Posterior cingulate gyrus (tissue), 11 donors: ENCODE data around the gene CP.

Experiments
- DNase-seq, 10 donors: peaks; one replicate each; pipeline versions ENCODE4 v3.0.0 to v3.0.0-alpha.2; 2020 to 2021; ENCODE audit warnings: mixed read lengths in 3 of 10
- intact Hi-C: fragments of 100-400 bp; cut with DNase I; formaldehyde crosslinking; loops from one replicate; pipeline ENCODE4 v1.15.1; 2023

Gene CP

DNA sequence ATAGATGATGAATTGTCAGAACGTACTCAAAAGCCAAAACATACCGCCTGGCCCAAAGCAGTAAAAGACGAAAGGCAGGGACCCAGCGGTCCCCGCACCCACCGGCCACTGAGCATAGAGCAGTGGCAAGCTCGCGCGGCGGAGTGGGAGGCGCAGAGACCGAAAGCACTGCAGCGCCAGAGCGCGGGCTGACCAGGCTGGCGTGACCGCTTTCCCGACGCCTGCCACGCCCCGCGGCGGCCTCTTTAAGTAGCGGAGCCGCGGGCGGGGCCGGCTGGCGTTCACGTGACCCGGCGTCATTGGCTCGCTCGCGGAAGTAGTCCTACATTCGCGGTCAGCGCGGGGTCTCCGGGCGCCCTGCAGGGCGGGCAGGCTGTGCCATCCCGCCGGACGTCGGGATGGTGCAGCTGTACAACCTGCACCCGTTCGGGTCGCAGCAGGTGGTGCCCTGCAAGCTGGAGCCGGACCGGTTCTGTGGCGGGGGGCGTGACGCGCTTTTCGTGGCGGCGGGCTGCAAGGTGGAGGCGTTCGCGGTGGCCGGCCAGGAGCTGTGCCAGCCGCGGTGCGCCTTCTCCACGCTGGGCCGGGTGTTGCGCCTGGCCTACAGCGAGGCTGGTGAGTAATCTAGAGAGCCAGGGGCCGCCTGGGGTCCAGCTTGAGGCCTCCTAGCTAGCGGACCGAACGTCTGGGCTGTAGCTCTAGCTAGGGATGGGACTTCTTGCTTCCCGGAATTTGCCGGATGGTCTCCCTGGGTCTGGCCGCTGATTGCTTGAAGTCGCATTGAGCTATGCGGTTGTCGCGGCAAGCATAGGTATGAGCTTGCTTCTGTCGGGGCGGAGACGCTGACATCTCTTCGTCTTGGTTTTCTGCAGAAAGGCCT lies 92.1 kb downstream of the CP start, which contains the start of gene HPS3:
Gene HPS3 (plus strand): TSS at position 313 of the 880 bp plus-strand sequence. CDS start 86 bp downstream, at position 399.
- intact Hi-C loops: loop anchor here (5.0 kb wide), 1 partner anchor 42 kb away; the partner anchor contains the start of gene HLTF
- peak; percentile 82 to 99 (median 90) for DNase-seq

DNA sequence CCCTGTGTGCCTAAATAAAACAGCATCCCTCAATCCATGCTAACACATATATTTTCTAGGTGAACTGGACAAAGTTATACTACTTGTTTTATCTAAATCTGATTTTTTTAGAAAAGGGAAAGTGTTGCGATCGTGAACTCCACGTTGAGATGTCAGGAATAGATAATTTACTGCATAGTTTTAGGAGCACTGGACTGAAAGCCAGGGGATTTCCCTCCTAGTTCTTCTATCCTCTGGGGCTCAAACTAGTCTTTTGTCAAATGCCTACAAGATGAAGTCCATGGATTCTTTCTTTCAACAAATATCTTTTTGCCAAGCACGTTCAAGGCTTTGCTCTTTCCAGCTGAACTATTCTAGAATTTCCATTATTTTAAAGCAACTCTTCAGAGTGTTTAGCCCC lies 92.8 kb downstream of the CP start:
- intact Hi-C loops: no loop called here
- DNase-seq: no peak

DNA sequence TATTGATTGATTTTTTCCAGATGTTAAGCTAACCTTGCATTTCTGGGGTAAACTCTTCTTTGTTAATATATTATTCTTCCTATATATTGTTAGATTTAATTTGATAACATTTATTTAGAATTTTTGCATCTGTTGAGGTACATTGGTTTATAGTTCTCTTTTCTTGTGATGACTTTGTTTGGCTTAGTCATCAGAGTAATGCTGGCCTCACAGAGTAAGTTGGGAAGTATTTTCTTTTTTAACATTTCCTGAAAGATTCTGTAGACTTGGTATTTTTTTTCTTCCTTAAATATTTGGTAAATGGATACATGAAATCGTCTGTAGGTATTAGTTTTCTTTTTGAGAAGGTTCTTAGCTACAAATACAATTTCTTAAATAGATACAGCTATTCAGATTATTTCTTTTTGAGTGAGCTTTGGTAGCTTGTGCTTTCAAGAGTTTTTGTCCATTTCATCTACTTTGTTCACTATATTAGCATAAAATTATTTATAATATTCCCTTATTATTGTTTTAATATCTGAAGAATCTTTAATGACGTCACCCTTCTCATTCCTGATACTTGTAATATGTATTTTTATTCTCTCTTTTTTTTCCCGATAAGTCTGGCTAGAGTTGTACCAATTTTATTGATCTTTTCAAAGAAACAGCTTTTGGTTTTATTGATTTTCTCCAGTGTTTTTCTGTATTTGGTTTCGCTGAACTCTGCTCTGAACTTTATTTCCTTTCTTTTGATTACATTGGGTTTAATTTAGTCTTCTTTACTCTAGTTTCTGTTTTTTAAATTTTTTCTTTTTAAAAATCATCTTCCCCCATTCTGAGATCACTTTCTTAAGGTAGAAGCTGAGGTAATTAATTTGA lies 98.7 kb downstream of the CP start:
- intact Hi-C loops: no loop called here

More for the DNA sequence above, 98.7 kb downstream of the CP start:
- DNase-seq: no peak
